Kidney epithelial cell (primary cell): Measurements from ENCODE around the gene KIF5C. TPM values are rescaled to one million over a fixed set of nuclear protein-coding genes. Genes with fewer than 3 reads are reported as not detected.

Experiments used
- DNase-seq: peaks from one replicate; pipeline ENCODE4 v3.0.0-alpha.2; 2010; ENCODE audit warnings: low read depth
- H3K27me3 ChIP-seq: 2 replicates; pipeline ENCODE4 v1.6.0; 2011; ENCODE audit warnings: low read length; ENCODE audit not compliant: control insufficient read depth, insufficient read depth
- H3K36me3 ChIP-seq: 2 replicates; pipeline ENCODE4 v1.5.1; 2011; ENCODE audit warnings: low read length; ENCODE audit not compliant: control insufficient read depth, insufficient read depth
- H3K4me3 ChIP-seq: 2 replicates; pipeline ENCODE4 v1.5.1; 2011; ENCODE audit warnings: low read depth, mild to moderate bottlenecking, control low read depth, low read length
- CTCF ChIP-seq: IDR thresholded peaks from 2 replicates; pipeline ENCODE4 v1.5.1; 2011; ENCODE audit warnings: mild to moderate bottlenecking, moderate library complexity, low read length, control low read depth, inconsistent platforms; ENCODE audit not compliant: insufficient read depth, poor library complexity, severe bottlenecking
- total RNA-seq: library from RNA; depleted of rRNA; stranded (reverse); fragments of >200 nt; gene quantifications from 2 replicates; pipeline ENCODE4 v1.2.3, GENCODE V29; 2015

KIF5C gene
- total RNA-seq, 1 donor from 2014 or later: 8.7 TPM

GRCh38 chr2:149006883-149007543 lies 132.0 kb downstream of the KIF5C start:
- no peaks in the 10 kb centered on the region for H3K36me3 ChIP-seq
- H3K27me3 ChIP-seq: no peaks in the 10 kb centered on the region
- no peak overlapping the region for H3K4me3 ChIP-seq
- TF ChIP-seq CTCF: no peak
- no peak for DNase-seq

- no peak for TF ChIP-seq CTCF
- no peaks in the 10 kb centered on the region for H3K27me3 ChIP-seq
- no peak for DNase-seq
- no peaks in the 10 kb centered on the region for H3K36me3 ChIP-seq
- H3K4me3 ChIP-seq: no peak overlapping the region
Measured at GRCh38 chr2:149008381-149008780, 133.4 kb downstream of the KIF5C start.

GRCh38 chr2:149009576-149010461 lies 134.8 kb downstream of the KIF5C start:
- Histone ChIP-seq H3K36me3 (no peaks in the 10 kb centered on the region), H3K4me3 (no peak overlapping the region), H3K27me3 (no peaks in the 10 kb centered on the region)
- DNase-seq: no peak
- TF ChIP-seq CTCF: no peak

- Histone ChIP-seq H3K27me3 (no peaks in the 10 kb centered on the region), H3K4me3 (no peak overlapping the region), H3K36me3 (no peaks in the 10 kb centered on the region)
- no peak for DNase-seq
- no peak for TF ChIP-seq CTCF
Measured at GRCh38 chr2:149012545-149012944, 137.5 kb downstream of the KIF5C start.

- H3K36me3 ChIP-seq: no peaks in the 10 kb centered on the region
- H3K27me3 ChIP-seq: no peaks in the 10 kb centered on the region
- DNase-seq: no peak
- no peak for TF ChIP-seq CTCF
- no peak overlapping the region for H3K4me3 ChIP-seq
Measured at GRCh38 chr2:149015501-149015900, 140.5 kb downstream of the KIF5C start.
